SU-DHL-6 (cell line): Measurements from ENCODE around the gene THAP10.

Experiments
- CTCF ChIP-seq: fragments of 200-600 bp; sonication (generic); IDR thresholded peaks from one replicate; pipeline ENCODE4 v1.5.1; 2017; ENCODE audit warnings: antibody characterized with exemption, mild to moderate bottlenecking, low read length, moderate library complexity; ENCODE audit not compliant: insufficient read depth, poor library complexity, severe bottlenecking
- EZH2phosphoT487 ChIP-seq: fragments of 200-600 bp; sonication (generic), shearing (Covaris generic); conservative IDR thresholded peaks from 2 replicates; pipeline ENCODE4 v1.6.1; 2018; ENCODE audit warnings: mild to moderate bottlenecking, antibody characterized with exemption, low read length, moderate library complexity, mixed read lengths

- TF ChIP-seq CTCF = no peak
- TF ChIP-seq EZH2phosphoT487 = no peak
Observed at GRCh38 chr15:70920981-70921696, 28.9 kb upstream of the THAP10 start.
